Iris pigment epithelial cell (primary cell): ENCODE results near the gene RCE1.

Source experiments
- DNase-seq: peaks from one replicate; pipeline ENCODE4 v3.0.0-alpha.2; 2011; ENCODE audit warnings: low read depth

RCE1 gene

DNA sequence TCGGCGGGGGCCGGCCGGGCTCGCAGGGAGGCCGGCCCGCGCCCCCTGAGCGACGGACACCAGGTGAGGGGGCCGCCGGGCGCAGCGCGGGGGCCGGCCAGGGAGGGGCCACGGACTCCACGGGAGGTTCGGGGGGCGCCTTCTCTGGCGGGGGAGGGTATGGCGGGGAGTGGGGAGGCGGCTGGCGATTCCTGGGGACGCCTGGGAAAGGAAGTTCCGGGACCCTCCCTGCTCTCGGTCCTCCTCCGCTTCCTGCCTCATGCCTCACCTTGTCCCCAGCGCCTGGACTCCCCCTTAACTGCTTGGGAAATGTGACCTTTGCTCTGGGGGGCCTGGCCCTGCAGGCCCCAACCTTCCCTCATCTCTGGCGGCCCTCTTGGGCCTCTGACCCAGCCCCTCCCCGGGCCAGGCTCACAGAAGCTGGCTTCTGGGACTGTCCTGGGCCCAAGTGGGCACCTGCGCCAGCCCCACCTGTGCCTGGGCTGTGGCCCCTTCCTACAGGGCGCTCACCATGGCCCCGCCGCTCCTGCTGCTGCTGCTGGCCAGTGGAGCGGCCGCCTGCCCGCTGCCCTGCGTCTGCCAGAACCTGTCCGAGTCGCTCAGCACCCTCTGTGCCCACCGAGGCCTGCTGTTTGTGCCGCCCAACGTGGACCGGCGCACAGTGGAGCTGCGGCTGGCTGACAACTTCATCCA is 14.1 kb downstream of the RCE1 start:
- no peak for DNase-seq

DNA sequence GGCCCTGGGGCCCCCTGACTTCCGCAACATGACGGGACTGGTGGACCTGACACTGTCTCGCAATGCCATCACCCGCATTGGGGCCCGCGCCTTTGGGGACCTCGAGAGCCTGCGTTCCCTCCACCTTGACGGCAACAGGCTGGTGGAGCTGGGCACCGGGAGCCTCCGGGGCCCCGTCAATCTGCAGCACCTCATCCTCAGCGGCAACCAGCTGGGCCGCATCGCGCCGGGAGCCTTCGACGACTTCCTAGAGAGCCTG is 14.6 kb downstream of the RCE1 start:
- DNase-seq, result no peak

DNA sequence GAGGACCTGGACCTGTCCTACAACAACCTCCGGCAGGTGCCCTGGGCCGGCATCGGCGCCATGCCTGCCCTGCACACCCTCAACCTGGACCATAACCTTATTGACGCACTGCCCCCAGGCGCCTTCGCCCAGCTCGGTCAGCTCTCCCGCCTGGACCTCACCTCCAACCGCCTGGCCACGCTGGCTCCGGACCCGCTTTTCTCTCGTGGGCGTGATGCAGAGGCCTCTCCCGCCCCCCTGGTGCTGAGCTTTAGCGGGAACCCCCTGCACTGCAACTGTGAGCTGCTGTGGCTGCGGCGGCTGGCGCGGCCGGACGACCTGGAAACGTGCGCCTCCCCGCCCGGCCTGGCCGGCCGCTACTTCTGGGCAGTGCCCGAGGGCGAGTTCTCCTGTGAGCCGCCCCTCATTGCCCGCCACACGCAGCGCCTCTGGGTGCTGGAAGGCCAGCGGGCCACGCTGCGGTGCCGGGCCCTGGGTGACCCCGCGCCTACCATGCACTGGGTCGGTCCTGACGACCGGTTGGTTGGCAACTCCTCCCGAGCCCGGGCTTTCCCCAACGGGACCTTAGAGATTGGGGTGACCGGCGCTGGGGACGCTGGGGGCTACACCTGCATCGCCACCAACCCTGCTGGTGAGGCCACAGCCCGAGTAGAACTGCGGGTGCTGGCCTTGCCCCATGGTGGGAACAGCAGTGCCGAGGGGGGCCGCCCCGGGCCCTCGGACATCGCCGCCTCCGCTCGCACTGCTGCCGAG is 15.1 kb downstream of the RCE1 start:
- no peak for DNase-seq

DNA sequence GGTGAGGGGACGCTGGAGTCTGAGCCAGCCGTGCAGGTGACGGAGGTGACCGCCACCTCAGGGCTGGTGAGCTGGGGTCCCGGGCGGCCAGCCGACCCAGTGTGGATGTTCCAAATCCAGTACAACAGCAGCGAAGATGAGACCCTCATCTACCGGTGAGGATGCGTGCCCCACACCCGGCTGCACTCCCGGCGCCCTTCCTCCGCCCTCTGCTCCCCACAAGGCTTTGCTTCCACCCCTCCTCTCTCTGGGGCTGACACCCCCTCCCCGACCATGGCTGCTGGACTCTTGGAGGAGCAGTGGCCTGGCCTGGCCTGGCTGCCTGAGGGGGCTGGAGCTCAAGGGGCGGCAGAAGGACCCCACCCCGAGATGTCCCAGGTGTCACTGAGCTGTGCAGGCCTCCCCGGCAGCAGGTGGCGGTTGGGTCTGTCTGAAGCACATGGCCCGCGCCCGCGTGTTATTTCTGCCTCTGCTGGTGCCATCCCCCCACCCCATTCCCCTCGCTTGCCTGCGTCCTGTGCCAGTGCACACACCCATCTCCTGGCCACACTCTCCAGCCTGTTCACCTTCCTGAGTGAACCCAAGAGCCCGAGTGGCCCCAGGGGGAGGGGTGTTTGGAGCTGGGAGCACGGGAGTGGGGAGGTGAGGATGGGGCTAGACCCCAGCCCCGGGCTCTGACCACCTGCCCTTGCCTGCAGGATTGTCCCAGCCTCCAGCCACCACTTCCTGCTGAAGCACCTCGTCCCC is 15.9 kb downstream of the RCE1 start:
- no peak for DNase-seq

DNA sequence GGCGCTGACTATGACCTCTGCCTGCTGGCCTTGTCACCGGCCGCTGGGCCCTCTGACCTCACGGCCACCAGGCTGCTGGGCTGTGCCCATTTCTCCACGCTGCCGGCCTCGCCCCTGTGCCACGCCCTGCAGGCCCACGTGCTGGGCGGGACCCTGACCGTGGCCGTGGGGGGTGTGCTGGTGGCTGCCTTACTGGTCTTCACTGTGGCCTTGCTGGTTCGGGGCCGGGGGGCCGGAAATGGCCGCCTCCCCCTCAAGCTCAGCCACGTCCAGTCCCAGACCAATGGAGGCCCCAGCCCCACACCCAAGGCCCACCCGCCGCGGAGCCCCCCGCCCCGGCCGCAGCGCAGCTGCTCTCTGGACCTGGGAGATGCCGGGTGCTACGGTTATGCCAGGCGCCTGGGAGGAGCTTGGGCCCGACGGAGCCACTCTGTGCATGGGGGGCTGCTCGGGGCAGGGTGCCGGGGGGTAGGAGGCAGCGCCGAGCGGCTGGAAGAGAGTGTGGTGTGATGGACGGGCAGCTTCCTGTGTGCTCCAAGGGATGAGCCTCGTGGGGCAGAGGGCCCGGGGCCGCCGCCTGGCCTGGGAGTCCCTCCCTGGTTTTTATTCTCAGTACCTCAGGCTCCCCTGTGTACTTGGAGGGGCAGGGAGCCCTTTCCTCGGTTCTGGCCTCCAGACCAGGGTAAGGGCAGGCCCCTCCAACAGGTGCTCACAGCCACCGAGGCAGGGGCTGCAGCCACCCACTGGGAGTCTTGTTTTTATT is 16.6 kb downstream of the RCE1 start:
- no peak for DNase-seq

DNA sequence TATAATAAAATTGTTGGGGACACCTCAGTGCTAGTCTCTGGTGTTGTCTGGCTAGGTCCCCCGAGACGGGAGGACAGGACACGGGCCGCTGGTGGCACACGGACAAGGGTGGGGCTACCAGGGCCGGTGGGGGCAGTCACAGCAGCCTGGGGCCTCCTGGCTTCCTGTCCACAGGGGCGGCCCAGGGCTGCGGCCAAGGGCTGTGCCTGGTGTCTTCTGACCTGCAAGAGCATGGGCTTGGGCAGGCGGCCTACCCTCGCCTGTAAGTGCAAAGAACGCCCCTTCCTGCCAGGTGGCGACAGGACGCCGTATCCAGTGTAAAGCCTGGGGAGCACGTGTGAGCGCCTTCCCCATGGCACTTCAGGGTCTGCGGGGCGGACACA is 17.2 kb downstream of the RCE1 start:
- DNase-seq, result no peak

DNA sequence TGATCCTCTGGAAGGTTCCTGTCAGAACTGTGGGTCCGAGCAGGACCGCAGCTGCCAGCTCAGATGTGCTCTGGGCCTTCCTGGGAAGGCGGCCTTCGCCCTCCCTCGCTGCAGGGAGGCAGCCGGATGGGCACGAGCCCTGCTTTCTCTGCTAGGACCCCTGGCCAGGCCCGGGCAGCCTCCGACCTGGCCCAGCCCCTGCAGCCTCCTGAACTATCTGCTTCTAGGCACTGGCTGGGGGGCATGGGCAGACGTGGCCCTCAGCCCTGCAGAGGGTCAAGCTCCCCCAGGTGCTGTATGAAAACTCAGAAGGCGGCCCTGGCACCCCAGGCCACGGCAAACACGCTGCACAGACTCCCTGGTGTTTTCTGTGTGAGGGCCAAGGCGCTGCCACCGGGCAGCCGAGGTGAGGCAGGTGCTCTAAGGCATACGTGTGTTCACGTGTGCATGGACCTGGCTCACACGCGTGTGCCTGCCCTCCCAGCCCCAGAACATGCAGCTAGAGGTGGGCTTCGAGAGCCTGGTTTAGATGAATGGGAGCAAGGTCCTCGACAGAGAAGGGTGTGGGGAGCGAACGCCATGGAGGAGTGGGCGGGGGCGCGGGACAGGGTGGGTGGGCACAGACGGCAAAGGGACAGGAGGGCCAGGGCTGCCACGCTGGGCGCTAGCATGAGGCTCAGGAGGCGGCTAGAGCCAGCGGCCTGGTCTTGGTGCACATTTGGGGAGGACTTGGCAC is 18.0 kb downstream of the RCE1 start:
- no peak for DNase-seq

DNA sequence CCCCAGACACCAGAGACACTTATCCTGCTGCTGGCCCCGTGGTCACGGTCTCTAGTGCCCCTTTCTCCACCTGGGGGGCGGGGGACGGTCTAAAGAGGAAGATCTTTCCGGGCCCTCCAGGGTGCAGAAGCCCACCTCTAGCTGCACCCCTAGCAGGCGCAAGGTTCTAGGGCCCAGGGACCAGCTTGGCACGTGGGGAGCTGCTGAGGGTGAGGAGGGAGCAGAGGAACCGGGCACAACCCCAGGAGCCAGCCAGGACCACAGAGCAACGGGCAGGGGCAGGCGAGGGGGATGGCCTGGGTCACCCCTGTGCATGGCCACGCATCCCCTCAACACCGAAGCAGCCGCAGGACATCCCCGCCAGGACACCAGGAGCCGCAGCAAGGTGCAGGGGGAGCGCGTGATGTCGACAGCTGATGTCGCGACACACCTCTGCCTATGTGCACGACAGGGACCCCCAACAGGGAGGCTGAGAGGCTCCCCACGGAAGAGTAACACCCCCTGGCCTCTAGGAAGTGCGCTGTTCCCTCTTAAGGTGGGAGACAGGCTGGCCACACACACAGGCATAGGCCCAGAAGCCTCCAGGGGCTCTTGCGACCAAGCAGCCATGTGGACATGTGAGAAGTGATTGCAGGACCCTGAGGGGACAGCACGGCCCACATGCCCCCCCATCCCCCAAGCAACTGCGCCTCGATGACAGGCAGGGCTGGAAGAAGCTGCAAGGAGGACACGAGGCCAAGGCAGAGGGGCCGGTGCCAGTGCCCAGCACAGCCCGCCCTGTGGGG is 18.7 kb downstream of the RCE1 start:
- no peak for DNase-seq

DNA sequence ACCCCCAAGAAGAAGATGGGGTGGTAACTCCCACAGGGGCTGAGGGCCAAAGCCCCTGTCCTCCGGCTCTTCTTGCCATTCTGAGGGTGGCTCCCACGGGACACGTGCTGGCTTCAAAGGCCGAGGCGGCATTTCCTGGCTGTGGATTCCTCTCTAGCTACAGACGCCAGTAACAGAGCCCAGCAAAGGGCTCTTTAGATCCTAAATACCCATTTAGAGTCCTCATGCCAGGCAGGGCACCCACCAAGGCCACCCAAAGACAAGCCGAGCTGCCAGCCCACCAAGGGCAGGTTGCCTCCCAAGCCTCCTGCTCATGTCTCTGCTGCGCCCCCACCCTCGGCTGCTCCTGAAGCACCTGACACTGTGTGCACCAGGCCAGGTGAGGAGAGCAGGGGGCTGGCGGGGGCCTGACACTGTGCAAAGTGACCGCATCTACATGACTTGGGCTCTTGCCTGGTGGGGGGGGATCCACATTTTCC is 19.4 kb downstream of the RCE1 start:
- DNase-seq, result no peak

DNA sequence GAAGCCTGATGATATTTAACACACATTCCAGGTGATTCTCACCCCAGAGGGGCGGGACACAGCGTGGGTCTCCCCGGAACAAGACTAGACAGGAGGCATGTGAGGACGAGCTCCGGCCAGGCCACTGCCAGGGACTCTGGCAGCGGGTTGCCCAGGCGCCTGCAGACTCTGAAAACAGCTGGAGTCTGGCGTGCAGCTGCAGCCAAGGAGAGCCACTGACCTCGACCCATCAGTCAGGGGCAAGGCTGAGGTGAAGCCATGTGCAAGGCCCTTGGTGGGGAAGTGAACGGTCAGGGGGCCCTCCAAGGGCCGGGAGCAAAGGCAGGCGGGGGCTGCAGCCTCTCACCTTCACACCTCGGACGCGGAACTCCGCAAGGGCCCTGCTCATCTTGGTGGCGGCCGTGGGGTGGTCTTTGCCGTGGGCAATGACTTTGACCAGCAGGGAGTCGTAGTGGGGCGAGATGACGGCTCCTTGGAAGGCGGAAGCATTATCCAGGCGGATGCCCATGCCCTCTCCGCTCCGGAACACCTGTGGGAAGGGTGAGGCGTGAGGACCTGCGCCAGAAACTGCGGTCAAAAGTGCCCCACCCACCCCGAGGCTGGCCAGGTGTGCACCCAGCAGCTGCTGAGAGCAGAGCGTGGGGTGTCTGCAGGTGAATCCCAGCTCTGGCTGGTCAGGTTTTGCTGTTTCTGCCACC is 20.3 kb downstream of the RCE1 start:
- DNase-seq, result no peak

DNA sequence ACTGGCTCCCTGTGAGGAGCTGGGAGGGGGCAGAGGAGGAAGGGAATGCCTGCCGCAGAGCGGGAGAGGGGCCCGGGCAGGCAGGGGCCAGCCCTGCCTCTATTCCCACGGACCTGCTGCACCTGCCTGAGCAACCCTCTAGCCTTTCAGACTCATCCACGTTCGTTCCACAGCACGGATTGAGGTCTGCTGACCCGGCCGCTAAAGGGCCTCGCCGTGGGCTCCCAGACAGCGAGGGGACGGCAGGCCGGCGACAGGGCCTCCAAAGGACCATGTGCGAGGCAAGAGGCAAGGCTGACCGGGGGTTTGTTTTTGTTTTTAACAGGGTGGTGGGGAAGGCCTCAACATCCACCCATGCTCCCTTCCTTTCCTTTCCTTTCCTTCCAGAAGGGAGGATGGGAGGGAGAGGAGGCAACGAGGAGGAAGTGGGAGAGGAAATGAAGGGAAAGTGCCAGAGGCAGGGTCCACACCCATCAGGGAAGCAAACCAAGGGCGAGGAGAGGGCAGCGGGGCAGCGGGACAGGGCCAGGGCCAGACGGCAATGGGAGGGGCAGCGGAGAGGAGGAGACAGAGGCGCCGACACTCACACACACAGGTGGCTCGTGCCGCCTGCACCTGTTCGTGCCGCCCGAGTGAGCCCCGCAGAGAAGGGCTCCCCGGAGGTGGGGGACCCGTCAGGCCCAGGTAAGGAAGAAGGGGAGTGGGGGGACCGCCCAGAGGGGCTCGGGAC is 21.1 kb downstream of the RCE1 start:
- no peak for DNase-seq

DNA sequence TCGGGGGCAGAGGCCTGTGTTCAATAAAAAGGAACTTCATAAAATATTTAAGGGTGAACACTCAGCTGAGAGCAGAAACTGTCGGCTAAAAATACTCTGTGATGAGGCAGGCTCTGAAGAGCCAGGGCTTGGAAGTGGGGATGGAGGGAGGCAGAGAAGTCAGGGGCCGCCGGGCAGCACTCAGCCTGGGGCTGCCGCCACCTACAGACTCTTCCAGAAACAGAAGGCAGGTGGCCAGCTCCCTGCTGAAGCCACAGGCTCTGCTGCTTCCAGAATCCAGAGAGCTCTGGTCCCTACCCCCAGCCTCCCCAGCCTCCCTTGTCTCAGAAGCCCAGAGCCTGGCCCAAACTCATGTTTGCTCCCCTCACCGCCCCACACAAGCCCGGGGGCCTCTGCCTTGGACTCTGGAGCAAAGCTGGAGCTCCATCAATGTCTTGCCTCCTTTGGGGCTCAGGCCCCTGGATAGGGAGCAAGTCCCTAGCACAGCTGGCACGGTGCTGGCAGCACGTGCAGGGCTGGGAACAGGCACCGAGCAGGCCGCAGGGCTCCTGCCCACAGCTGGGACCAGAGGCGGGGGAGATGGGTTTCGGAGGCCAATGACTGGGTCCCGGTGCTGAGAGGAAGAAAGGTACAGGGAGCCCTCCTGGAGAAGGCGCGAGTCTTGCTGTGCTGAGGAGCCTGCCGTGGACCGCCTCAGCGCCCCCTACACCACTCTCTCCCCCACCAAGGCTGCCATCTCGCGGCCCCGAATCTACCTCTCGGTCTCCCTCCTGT is 21.9 kb downstream of the RCE1 start:
- DNase-seq, result no peak

DNA sequence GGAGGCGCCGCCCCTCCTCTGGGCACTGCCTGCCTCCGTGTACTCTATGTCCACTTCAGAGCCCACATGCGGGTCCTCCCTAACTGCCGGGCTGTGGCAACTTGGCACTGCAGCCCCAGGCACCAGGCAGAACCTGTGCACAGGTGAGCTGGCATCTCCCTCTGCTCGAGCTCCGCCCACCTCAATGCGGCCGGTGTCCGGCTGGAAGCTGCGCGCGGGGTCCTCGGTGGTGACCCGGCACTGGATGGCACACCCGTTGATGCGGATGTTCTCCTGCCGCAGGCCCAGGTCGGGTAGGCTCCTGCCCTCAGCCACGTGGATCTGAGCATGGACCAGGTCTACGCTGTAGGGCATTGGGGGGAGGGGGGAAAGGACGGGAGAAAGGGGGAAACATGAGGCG is 22.8 kb downstream of the RCE1 start:
- no peak for DNase-seq

DNA sequence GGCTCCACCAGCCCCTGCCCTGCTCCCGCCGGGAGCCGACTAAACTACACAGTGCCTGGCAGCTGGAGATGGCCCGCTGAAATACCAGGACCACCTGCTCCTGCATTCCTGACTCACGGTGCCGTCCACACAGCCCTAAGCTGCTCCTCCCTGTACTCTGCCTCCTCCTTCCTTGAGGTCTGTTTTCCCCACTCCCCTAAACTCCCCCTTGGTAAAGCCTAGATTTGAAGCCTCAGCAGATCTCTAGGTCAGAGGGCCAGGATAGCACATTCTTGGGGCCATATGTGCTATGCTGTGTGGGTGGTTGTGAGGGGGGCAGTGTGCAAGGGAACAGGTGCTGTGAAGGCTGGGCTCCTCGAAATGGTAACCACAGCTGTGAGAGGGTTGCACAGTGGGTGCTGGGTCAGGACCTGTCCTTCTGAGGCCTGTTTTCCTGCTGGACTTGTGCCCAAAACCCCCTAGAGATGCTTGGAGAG is 23.3 kb downstream of the RCE1 start:
- no peak for DNase-seq

DNA sequence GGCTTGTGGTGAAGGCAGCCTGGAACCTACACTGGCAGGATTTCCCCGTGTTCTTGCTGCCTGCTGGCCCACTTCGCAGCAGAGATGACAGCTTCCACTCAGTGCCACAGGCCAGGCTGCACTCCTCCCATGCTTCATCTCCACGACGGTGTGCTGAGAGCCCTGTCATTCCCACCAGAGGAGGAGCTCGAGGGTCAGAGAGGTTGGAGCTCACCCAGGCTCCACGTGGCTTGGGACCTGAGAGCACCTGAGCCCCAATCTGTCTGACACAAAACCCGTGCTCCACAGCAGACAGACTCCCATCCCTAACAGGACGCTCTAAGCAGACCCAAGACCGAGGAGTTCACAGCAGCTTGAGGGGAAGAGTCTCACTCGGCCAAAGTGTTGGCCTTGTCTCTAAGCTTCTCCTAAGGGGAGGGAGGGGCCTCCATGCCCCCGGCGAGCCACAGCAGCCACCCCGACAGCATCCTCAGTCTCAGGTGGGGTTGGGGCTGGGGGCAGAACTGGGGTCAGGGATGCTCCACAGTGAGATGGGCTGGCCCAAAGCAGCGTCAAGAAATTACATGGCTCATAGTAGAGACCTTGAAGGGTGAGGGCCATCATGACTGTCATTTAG is 24.3 kb downstream of the RCE1 start:
- no peak for DNase-seq

DNA sequence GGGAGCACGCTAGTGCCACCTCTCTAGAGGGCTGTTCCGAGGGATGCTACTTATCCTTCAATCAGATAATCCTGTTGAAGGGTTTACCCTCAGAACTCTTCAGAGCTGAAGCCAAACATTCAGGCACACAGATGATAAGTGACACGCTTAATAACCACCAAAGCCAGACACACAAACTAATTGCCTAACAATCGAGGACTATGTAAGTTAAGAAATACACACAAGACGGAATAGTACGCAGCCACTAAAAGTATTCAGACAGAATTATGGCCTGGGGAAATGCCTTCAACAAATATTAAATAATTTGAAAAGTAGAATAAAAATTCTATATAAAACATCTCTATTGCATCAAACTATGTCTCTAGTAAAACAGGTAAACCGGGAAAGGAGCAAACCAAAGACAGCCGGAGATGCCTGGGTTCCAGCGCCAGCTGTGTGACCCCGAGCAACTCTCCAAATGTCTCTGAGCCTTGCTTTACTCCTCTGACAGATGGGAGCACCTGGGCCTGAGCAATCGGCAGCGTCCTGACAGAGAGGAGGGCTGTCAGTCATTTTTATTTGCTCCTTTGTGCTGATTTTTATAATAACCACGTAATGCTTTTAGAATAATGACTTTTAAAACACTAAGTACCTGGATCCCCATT is 25.0 kb downstream of the RCE1 start:
- no peak for DNase-seq

DNA sequence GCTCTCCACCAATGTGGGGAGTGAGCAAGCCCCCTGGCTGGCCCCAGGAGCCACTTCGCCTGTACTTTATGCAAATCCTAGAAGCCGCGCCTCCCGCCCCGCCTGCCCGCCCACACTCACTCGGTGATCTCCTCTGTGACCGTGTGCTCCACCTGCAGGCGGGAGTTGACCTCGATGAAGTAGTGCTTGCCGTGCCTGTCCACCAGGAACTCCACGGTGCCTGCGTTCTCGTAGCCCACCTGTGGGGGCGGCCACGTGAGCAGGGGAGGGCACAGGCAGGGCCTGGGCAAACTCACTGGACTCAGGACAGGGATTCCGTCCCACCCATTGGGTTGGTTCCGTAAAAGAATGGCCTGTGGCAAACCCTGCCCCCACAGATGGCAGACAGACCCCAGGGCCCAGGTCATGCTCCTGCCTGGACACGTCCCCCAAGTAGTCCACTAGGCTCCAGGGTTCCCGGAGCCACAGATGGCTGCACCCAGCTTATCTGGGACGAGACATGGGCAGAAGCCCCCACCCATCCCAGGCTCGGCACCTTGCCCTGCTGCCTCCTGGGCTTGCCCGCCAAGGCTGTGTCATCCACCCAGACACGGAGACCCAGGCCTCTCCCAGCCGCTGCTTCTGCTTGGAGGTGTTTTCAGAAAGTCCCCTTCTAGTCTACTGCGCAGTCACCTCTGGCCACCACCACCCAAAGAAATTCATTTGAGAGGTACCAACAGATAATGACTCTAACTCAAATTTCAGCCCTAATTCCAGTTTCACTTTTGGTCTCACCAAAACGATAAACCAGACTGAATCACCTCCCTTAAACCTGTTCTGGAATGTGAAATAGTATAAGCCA is 25.7 kb downstream of the RCE1 start:
- no peak for DNase-seq
